GM18858 (cell line): Measurements from ENCODE around the gene KIF22.

ENCODE experiments used
- ATAC-seq: cut with Tn5 transposase; IDR thresholded peaks from one replicate; pipeline ENCODE4 v1.9.1; 2021; ENCODE audit not compliant: unreplicated experiment

KIF22 gene

GRCh38 chr16:29794231-29794710 lies 3.7 kb downstream of the KIF22 start:
- ATAC-seq: no peak

- ATAC-seq: no peak
Observed at GRCh38 chr16:29802416-29802935, 11.9 kb downstream of the KIF22 start.

GRCh38 chr16:29804020-29804419 lies 13.5 kb downstream of the KIF22 start:
- ATAC-seq: no peak

GRCh38 chr16:29804455-29805231 lies 14.1 kb downstream of the KIF22 start:
- ATAC-seq: no peak

- ATAC-seq: peak; percentile 31
Observed at GRCh38 chr16:29805232-29806098, 14.9 kb downstream of the KIF22 start.

- ATAC-seq: no peak
Observed at GRCh38 chr16:29806099-29806579, 15.6 kb downstream of the KIF22 start, which contains the start of gene MAZ. Gene MAZ, plus strand, starts transcription at chr16:29806529. Its CDS starts 173 bp downstream, at chr16:29806702.

- ATAC-seq: no peak
Observed at GRCh38 chr16:29806641-29807425, 16.3 kb downstream of the KIF22 start.

GRCh38 chr16:29807426-29808218 lies 17.1 kb downstream of the KIF22 start:
- no peak for ATAC-seq

- no peak for ATAC-seq
Observed at GRCh38 chr16:29808219-29808900, 17.8 kb downstream of the KIF22 start.

GRCh38 chr16:29809031-29809747 lies 18.6 kb downstream of the KIF22 start:
- no peak for ATAC-seq

- ATAC-seq: no peak
Observed at GRCh38 chr16:29809850-29810698, 19.5 kb downstream of the KIF22 start.

GRCh38 chr16:29810699-29811169 lies 20.2 kb downstream of the KIF22 start:
- no peak for ATAC-seq

GRCh38 chr16:29811170-29811895 lies 20.8 kb downstream of the KIF22 start:
- ATAC-seq: no peak

- ATAC-seq: no peak
Observed at GRCh38 chr16:29811896-29812665, 21.5 kb downstream of the KIF22 start, which contains the start of gene PRRT2. Gene PRRT2, plus strand, starts transcription at chr16:29812193. Its CDS starts 862 bp downstream, at chr16:29813055.

GRCh38 chr16:29812754-29813643 lies 22.4 kb downstream of the KIF22 start:
- ATAC-seq: no peak
